Left forelimb (tissue), 1 donor: ENCODE results near the gene CELA2A.
"Not testable (repeated sequence)": the region's sequence is repeated elsewhere in the genome, so short reads cannot be mapped to it uniquely, and the experiment has no call there.

Experiments used
- DNase-seq: peaks from one replicate; pipeline ENCODE4 v3.0.0-alpha.2; 2018; ENCODE audit warnings: low spot score

CELA2A gene

GRCh38 chr1:15469821-15470448, 13.4 kb downstream of the CELA2A start:
- DNase-seq = peak; percentile 73

GRCh38 chr1:15471067-15471466, 14.5 kb downstream of the CELA2A start:
- DNase-seq = not testable (repeated sequence)

- DNase-seq = not testable (repeated sequence)
These were observed 15.2 kb downstream of the CELA2A start for GRCh38 chr1:15471723-15472122.

- DNase-seq = no peak
These were observed 16.1 kb downstream of the CELA2A start for GRCh38 chr1:15472587-15472986.

- no peak for DNase-seq
These were observed 19.3 kb downstream of the CELA2A start, which contains the start of gene CELA2B for GRCh38 chr1:15475752-15476314. CELA2B (plus strand) TSS chr1:15476104; CDS start chr1:15476126, 22 bp downstream.

GRCh38 chr1:15476927-15477326, 20.4 kb downstream of the CELA2A start:
- DNase-seq = no peak

GRCh38 chr1:15477646-15478212, 21.2 kb downstream of the CELA2A start:
- no peak for DNase-seq

- no peak for DNase-seq
These were observed 23.3 kb downstream of the CELA2A start for GRCh38 chr1:15479654-15480347.

- not testable (repeated sequence) for DNase-seq
These were observed 25.9 kb downstream of the CELA2A start for GRCh38 chr1:15482455-15482854.

- DNase-seq = not testable (repeated sequence)
These were observed 26.5 kb downstream of the CELA2A start for GRCh38 chr1:15482983-15483543.

GRCh38 chr1:15483971-15484370, 27.4 kb downstream of the CELA2A start:
- DNase-seq = no peak

GRCh38 chr1:15484443-15484842, 27.9 kb downstream of the CELA2A start:
- DNase-seq = not testable (repeated sequence)

- no peak for DNase-seq
These were observed 29.1 kb downstream of the CELA2A start for GRCh38 chr1:15485636-15486035.

- DNase-seq = not testable (repeated sequence)
These were observed 30.5 kb downstream of the CELA2A start for GRCh38 chr1:15486844-15487610.

- DNase-seq = no peak
These were observed 31.8 kb downstream of the CELA2A start for GRCh38 chr1:15488371-15488770.

- peak; percentile 78 for DNase-seq
These were observed 32.7 kb downstream of the CELA2A start for GRCh38 chr1:15489052-15489736.

GRCh38 chr1:15491010-15491409, 34.5 kb downstream of the CELA2A start:
- not testable (repeated sequence) for DNase-seq

GRCh38 chr1:15492596-15492995, 36.1 kb downstream of the CELA2A start:
- no peak for DNase-seq

- no peak for DNase-seq
These were observed 37.4 kb downstream of the CELA2A start for GRCh38 chr1:15493869-15494390.

- DNase-seq = no peak
These were observed 43.9 kb downstream of the CELA2A start for GRCh38 chr1:15500184-15501178.
